ENCODE data around the gene AFG1L. TPM values are rescaled to one million over a fixed set of nuclear protein-coding genes. Genes with fewer than 3 reads are reported as not detected.
"Not testable (repeated sequence)": the region's sequence is repeated elsewhere in the genome, so short reads cannot be mapped to it uniquely, and the experiment has no call there.

Gene AFG1L
- 1 to 10 TPM; 2.1 to 6.2 (median 2.8) TPM for total RNA-seq

GRCh38 chr6:108294727-108295625 lies at the start of gene AFG1L:
Gene AFG1L (plus strand): TSS chr6:108295054. CDS start chr6:108295080, 26 bp downstream.
- TF ChIP-seq POLR2A (IDR thresholded peaks at IDR 0.05) (no peak), CTCF (IDR thresholded peaks at IDR 0.05) (no peak)
- peak within 1 kb of the TSS; percentile 90 for H3K4me3 ChIP-seq (ENCODE audit: low read depth, poor library complexity, severe bottlenecking)
- DNase-seq (ENCODE audit: low spot score in 2 of 2): peak; percentile 92 to 98
- intact Hi-C loops (cut with DNase I; ENCODE audit: low total_unique reads): no loop called here
- 1% methylated on average over 46 of the region's 46 CpGs for WGBS, 2 donors

GRCh38 chr6:108245095-108245494 lies 49.8 kb upstream of the AFG1L start:
- intact Hi-C loops (cut with DNase I; ENCODE audit: low total_unique reads); DNase-seq (ENCODE audit: low spot score in 2 of 2); H3K4me3 ChIP-seq (ENCODE audit: low read depth, poor library complexity, severe bottlenecking): not testable (repeated sequence)
- 98% methylated on average over 7 of the region's 7 CpGs for WGBS, 2 donors

- no peak for DNase-seq (ENCODE audit: low spot score in 2 of 2)
- no peak for TF ChIP-seq CTCF (IDR thresholded peaks at IDR 0.05)
- TF ChIP-seq POLR2A (IDR thresholded peaks at IDR 0.05): no peak
- WGBS, 2 donors: 70 to 84% methylated on average over 1 of the region's 1 CpG
- intact Hi-C loops (cut with DNase I; ENCODE audit: low total_unique reads): no loop called here
- H3K4me3 ChIP-seq (ENCODE audit: low read depth, poor library complexity, severe bottlenecking): no peak overlapping the region
Measured at GRCh38 chr6:108247965-108248536, 46.8 kb upstream of the AFG1L start.

- intact Hi-C loops (cut with DNase I; ENCODE audit: low total_unique reads): no loop called here
- 86 to 91% methylated on average over 2 of the region's 2 CpGs for WGBS, 2 donors
- H3K4me3 ChIP-seq (ENCODE audit: low read depth, poor library complexity, severe bottlenecking): no peak overlapping the region
- TF ChIP-seq CTCF (IDR thresholded peaks at IDR 0.05): no peak
- no peak for DNase-seq (ENCODE audit: low spot score in 2 of 2)
Measured at GRCh38 chr6:108250240-108250866, 44.5 kb upstream of the AFG1L start.

- intact Hi-C loops (cut with DNase I; ENCODE audit: low total_unique reads): no loop called here
- DNase-seq (ENCODE audit: low spot score in 2 of 2): no peak
- no peak for TF ChIP-seq POLR2A (IDR thresholded peaks at IDR 0.05)
- no peak for TF ChIP-seq CTCF (IDR thresholded peaks at IDR 0.05)
- no peak overlapping the region for H3K4me3 ChIP-seq (ENCODE audit: low read depth, poor library complexity, severe bottlenecking)
- WGBS, 2 donors: 86 to 88% methylated on average over 2 of the region's 2 CpGs
Measured at GRCh38 chr6:108251252-108251651, 43.6 kb upstream of the AFG1L start.

GRCh38 chr6:108252055-108252454 lies 42.8 kb upstream of the AFG1L start:
- H3K4me3 ChIP-seq (ENCODE audit: low read depth, poor library complexity, severe bottlenecking): no peak overlapping the region
- TF ChIP-seq POLR2A (IDR thresholded peaks at IDR 0.05): no peak
- no peak for TF ChIP-seq CTCF (IDR thresholded peaks at IDR 0.05)
- intact Hi-C loops (cut with DNase I; ENCODE audit: low total_unique reads): no loop called here
- WGBS, 2 donors: 93 to 96% methylated on average over 5 of the region's 5 CpGs
- DNase-seq (ENCODE audit: low spot score in 2 of 2): no peak
